ENCODE measurements around the gene SLC25A34. TPM values are rescaled to one million over a fixed set of nuclear protein-coding genes. Genes with fewer than 3 reads are reported as not detected.

SLC25A34 gene
- total RNA-seq, 4 donors from 2014 or later = 12.9 to 73.3 (median 36.2) TPM

- no peak for DNase-seq
- WGBS, 2 donors (ENCODE audit: low coverage in 1 of 2) = 51% methylated on average over 8 of the region's 9 CpGs; no CpG with 5 or more reads in 1 of the 2 donors
- no peak for TF ChIP-seq POLR2AphosphoS5 (IDR thresholded peaks at IDR 0.05)
- TF ChIP-seq CTCF (IDR thresholded peaks at IDR 0.05) = no peak
- TF ChIP-seq POLR2A (IDR thresholded peaks at IDR 0.05) = no peak
- TF ChIP-seq EP300 (IDR thresholded peaks at IDR 0.05; ENCODE audit: low read depth) = no peak
- peaks cover 20% of the 10 kb centered on the region for H3K27me3 ChIP-seq
- peak overlapping the region; percentile 11 to 84 (median 76) for H3K4me3 ChIP-seq
- no peaks in the 10 kb centered on the region for H3K9me3 ChIP-seq
- peaks cover 3 to 64% (median 38%) of the 10 kb centered on the region in 4 donors for H3K4me1 ChIP-seq
- H3K27ac ChIP-seq = peak overlapping the region; percentile 71 to 87 (median 85)
- in situ Hi-C loops (cut with MboI; ENCODE audit: low pct_ligation_motif_present in 1 of 4, low pct_unique_long_range_greater_than_20kb in 1 of 4, low sequenced_read_pairs in 3 of 4) (no loop called here), intact Hi-C loops (cut with DNase I; ENCODE audit: low total_unique reads) (no loop called here)
- H3K36me3 ChIP-seq = no peaks in the 10 kb centered on the region
Measured at GRCh38 chr1:15757016-15757543, 21.0 kb downstream of the SLC25A34 start.

GRCh38 chr1:15757575-15758342, 21.7 kb downstream of the SLC25A34 start:
- Histone ChIP-seq H3K36me3 (no peaks in the 10 kb centered on the region), H3K27ac (peak overlapping the region; percentile 71 to 87 (median 85)), H3K27me3 (peaks cover 20% of the 10 kb centered on the region), H3K9me3 (no peaks in the 10 kb centered on the region), H3K4me3 (peak overlapping the region; percentile 32 to 84 (median 76)), H3K4me1 (peaks cover 3 to 71% (median 38%) of the 10 kb centered on the region in 4 donors)
- in situ Hi-C loops (cut with MboI; ENCODE audit: low pct_ligation_motif_present in 1 of 4, low pct_unique_long_range_greater_than_20kb in 1 of 4, low sequenced_read_pairs in 3 of 4) (no loop called here), intact Hi-C loops (cut with DNase I; ENCODE audit: low total_unique reads) (no loop called here)
- DNase-seq = peak; percentile 70
- peak in 1 of 3 donors; percentile 64 for TF ChIP-seq POLR2AphosphoS5 (IDR thresholded peaks at IDR 0.05)
- TF ChIP-seq POLR2A (IDR thresholded peaks at IDR 0.05) = peak; percentile 62
- TF ChIP-seq CTCF (IDR thresholded peaks at IDR 0.05) = peak in 1 of 5 experiments; percentile 9
- TF ChIP-seq EP300 (IDR thresholded peaks at IDR 0.05; ENCODE audit: low read depth) = no peak
- 8% methylated on average over 20 of the region's 24 CpGs; no CpG with 5 or more reads in 1 of the 2 donors for WGBS, 2 donors (ENCODE audit: low coverage in 1 of 2)

- 7% methylated on average over 10 of the region's 58 CpGs; no CpG with 5 or more reads in 1 of the 2 donors for WGBS, 2 donors (ENCODE audit: low coverage in 1 of 2)
- Histone ChIP-seq H3K36me3 (no peaks in the 10 kb centered on the region), H3K27ac (peak within 1 kb of the TSS; percentile 71 to 87 (median 85)), H3K27me3 (peaks cover 20% of the 10 kb centered on the region), H3K9me3 (no peaks in the 10 kb centered on the region), H3K4me1 (peaks cover 3 to 78% (median 42%) of the 10 kb centered on the region in 4 donors), H3K4me3 (peak within 1 kb of the TSS; percentile 32 to 84 (median 76))
- intact Hi-C loops (cut with DNase I; ENCODE audit: low total_unique reads) (no loop called here), in situ Hi-C loops (cut with MboI; ENCODE audit: low pct_ligation_motif_present in 1 of 4, low pct_unique_long_range_greater_than_20kb in 1 of 4, low sequenced_read_pairs in 3 of 4) (no loop called here)
- DNase-seq = no peak
- TF ChIP-seq POLR2A (IDR thresholded peaks at IDR 0.05) (no peak), POLR2AphosphoS5 (IDR thresholded peaks at IDR 0.05) (no peak), EP300 (IDR thresholded peaks at IDR 0.05; ENCODE audit: low read depth) (no peak), CTCF (IDR thresholded peaks at IDR 0.05) (no peak)
Measured at GRCh38 chr1:15758343-15758931, 22.4 kb downstream of the SLC25A34 start, which contains the start of gene FBLIM1. TSS of gene FBLIM1 (plus strand) at chr1:15758795. CDS start at chr1:15764984, 6,189 bp downstream.
